ELR (cell line): ENCODE results near the gene GSTM1.

Experiments used
- DNase-seq: peaks from one replicate; pipeline ENCODE4 v3.0.0-alpha.2; 2015; ENCODE audit warnings: low read depth

GSTM1 gene

GRCh38 chr1:109728870-109729269 lies 41.3 kb downstream of the GSTM1 start:
- no peak for DNase-seq

- no peak for DNase-seq
Observed at GRCh38 chr1:109730666-109731065, 43.0 kb downstream of the GSTM1 start.

- DNase-seq = no peak
Observed at GRCh38 chr1:109732390-109732881, 44.8 kb downstream of the GSTM1 start.

- no peak for DNase-seq
Observed at GRCh38 chr1:109733236-109733870, 45.7 kb downstream of the GSTM1 start.

- peak; percentile 75 for DNase-seq
Observed at GRCh38 chr1:109739738-109740614, 52.4 kb downstream of the GSTM1 start.

GRCh38 chr1:109740615-109741373 lies 53.2 kb downstream of the GSTM1 start, which contains the start of gene GSTM3:
Gene GSTM3, minus strand, starts transcription at chr1:109741038. Its CDS starts 751 bp downstream, at chr1:109740287.
- DNase-seq = peak; percentile 3
